Motor neuron (in vitro differentiated cells): ENCODE data around the gene KRT7. TPM values are rescaled to one million over a fixed set of nuclear protein-coding genes. Genes with fewer than 3 reads are reported as not detected.

ENCODE experiments used
- ATAC-seq, 8 experiments: fragments of 200-7000 bp; cut with Tn5 transposase; replicated peaks in 6 of 8; 2 replicates each; pipeline ENCODE4 v1.8.0; 2021; ENCODE audit warnings: mild to moderate bottlenecking in 8 of 8, moderate library complexity in 8 of 8
- H3K27ac ChIP-seq, 2 donors: fragments of 250-450 bp; sonication (Bioruptor Pico); 2 replicates each; pipeline ENCODE4 v1.9.0; 2021; ENCODE audit warnings: antibody characterized with exemption in 2 of 2, mild to moderate bottlenecking in 2 of 2, moderate library complexity in 1 of 2
- H3K4me1 ChIP-seq, 2 donors: fragments of 250-450 bp; sonication (Bioruptor Pico); replicated peaks in 1 of 2; 2 replicates each; pipeline ENCODE4 v1.6.1; 2021; ENCODE audit warnings: antibody characterized with exemption in 2 of 2, mild to moderate bottlenecking in 2 of 2, moderate library complexity in 1 of 2
- H3K4me3 ChIP-seq, 5 donors: fragments of 250-450 bp; sonication (Bioruptor Pico); 2 replicates each; pipeline ENCODE4 v1.9.0; 2021; ENCODE audit warnings: antibody characterized with exemption in 5 of 5, mild to moderate bottlenecking in 5 of 5, moderate library complexity in 4 of 5
- WGBS, 10 experiments: fragments of 450-650 bp; shearing (Covaris generic); methylation state at CpG; one replicate each; pipeline ENCODE4 v1.0.0; 2022; 5-methylcytosine and 5-hydroxymethylcytosine counted together
- in situ Hi-C, 9 experiments: fragments of 400-800 bp; cut with MboI; loops; one replicate each; pipeline ENCODE4 v1.15.0; 2021; ENCODE audit warnings: low sequenced_read_pairs in 9 of 9, low pct_unique_long_range_greater_than_20kb in 2 of 9; ENCODE audit not compliant: unreplicated experiment in 9 of 9
- total RNA-seq, 8 experiments: library from RNA; unstranded; fragments of 300-600 nt; gene quantifications; 2 replicates each; pipeline versions ENCODE4 v1.2.3 to v1.2.4, GENCODE V29; 2022

KRT7 gene
- total RNA-seq, 8 experiments from 2014 or later = 0.78 to 5.8 (median 2.4) TPM; not detected in 2

DNA sequence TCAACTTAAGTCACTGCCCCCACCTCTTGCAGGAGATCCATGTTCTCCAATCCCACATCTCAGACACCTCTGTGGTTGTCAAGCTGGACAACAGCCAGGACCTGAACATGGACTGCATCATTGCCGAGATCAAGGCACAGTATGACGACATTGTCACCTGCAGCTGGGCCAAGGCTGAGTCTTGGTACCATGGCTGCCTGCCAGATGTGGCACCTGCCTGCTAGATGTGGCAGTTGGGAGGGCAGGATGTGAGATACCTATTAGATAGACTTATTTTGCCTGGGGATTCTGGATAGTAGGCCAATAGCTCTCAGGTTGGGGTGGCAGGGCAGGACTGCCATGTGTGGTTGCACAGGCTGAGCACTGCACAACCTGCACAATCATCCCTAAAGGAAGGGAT lies 33.5 kb downstream of the KRT7 start:
- no peak for ATAC-seq
- no peaks in the 10 kb centered on the region for H3K4me1 ChIP-seq
- no peak overlapping the region for H3K27ac ChIP-seq
- H3K4me3 ChIP-seq = no peak overlapping the region
- 83 to 100% methylated on average over 1 to 2 of the region's 2 CpGs; no CpG with 5 or more reads in 8 of the 10 experiments for WGBS, 10 experiments
- in situ Hi-C loops = no loop called here

GRCh38 chr12:52267266-52267665 lies 34.2 kb downstream of the KRT7 start:
- Histone ChIP-seq H3K4me3 (no peak overlapping the region), H3K4me1 (no peaks in the 10 kb centered on the region), H3K27ac (no peak overlapping the region)
- WGBS, 10 experiments = 0 to 100% (median 83%) methylated on average over 1 to 2 of the region's 3 CpGs; no CpG with 5 or more reads in 5 of the 10 experiments
- in situ Hi-C loops = no loop called here
- no peak for ATAC-seq

DNA sequence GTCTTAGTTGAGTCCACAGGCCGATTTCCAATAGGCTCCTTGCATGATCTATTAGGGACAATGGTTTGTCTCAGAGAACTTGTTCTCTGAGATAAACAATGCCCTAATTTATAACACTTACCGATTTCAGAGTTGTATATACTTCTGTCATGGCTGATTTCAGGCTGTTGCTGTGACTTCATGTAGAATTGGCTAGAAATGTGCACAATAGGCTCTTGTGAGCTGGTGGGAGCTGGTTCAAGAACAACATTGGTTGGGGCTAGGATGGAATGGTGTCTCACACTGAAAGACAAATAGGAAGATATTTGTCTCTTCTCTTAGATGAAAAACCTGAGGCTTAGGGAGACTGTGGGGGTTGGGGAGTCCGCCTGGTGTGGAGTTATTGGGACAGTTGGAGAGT lies 34.7 kb downstream of the KRT7 start:
- H3K4me3 ChIP-seq = no peak overlapping the region
- no peak overlapping the region for H3K27ac ChIP-seq
- ATAC-seq = no peak
- 28 to 83% (median 45%) methylated on average over 2 to 3 of the region's 3 CpGs; no CpG with 5 or more reads in 3 of the 10 experiments for WGBS, 10 experiments
- in situ Hi-C loops = no loop called here
- H3K4me1 ChIP-seq = no peaks in the 10 kb centered on the region

DNA sequence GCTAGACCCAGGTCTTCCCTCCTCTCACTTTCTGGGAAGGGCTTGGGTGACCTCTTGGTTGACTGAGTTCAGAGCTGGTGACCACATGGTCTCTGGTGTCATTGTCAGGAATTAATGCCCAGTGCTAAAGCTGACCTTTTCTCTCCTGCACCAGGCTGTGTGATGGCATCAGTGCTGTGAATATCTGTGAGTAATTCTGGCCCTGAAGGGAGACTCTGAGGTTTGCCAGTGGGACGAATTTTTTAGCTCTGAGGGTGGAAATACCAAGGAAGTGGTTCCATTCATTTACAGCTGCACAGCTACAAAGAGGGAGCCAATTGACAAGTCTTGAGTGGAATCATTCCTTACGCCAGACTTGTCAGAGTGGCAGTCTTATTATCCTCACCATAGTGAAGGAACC lies 35.2 kb downstream of the KRT7 start:
- Histone ChIP-seq H3K4me1 (no peaks in the 10 kb centered on the region), H3K27ac (no peak overlapping the region), H3K4me3 (no peak overlapping the region)
- ATAC-seq = no peak
- in situ Hi-C loops = no loop called here
- 38 to 81% (median 59%) methylated on average over 2 of the region's 2 CpGs; no CpG with 5 or more reads in 6 of the 10 experiments for WGBS, 10 experiments

DNA sequence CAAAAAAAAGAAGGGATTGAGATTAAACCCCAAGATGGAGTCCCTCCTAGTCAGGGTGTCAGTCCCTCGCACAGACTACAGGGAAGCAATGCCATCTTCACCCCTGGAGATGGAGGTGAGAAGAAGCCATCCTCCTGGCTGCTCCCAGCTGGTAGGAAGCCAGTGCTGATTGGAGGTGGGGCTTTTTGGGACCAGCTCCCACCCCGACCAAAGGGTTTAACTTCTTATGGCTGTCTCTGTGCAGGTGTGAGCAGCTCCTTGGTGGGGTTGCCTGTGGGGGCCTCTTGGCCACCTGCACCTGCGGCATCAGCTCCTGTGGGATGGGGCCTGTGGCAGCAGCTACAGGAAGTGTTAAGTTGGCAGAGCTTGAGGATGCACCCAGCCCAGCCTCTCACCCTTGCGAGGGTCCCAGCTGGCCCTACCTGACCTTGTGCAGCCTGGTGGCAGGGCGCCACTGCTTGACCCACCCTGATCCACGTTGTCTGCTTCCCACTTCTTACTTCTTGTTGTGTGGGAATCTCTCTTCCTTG lies 37.6 kb downstream of the KRT7 start:
- WGBS, 10 experiments = 0 to 80% (median 60%) methylated on average over 1 to 5 of the region's 6 CpGs; no CpG with 5 or more reads in 5 of the 10 experiments
- H3K27ac ChIP-seq = no peak overlapping the region
- no peak for ATAC-seq
- no peaks in the 10 kb centered on the region for H3K4me1 ChIP-seq
- no peak overlapping the region for H3K4me3 ChIP-seq
- in situ Hi-C loops = no loop called here

DNA sequence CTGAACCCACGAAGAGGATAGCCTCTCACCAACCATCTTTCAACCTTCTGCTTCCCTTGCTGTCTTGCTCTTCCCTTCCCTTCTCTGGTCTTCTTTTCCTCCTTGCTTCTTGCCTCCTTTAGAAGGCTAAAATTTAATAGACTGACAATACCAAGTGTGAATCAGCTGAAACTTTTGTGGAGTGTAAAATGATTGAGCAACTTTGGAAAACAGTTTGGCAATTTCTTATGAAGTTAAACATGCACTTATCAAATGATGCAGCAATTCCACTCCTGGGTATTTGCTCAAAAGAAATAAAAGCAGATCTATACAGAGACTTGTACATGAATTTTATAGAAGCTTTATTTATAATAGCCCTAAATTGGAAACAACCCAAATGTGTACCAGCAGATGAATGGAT lies 38.1 kb downstream of the KRT7 start:
- H3K4me3 ChIP-seq = no peak overlapping the region

DNA sequence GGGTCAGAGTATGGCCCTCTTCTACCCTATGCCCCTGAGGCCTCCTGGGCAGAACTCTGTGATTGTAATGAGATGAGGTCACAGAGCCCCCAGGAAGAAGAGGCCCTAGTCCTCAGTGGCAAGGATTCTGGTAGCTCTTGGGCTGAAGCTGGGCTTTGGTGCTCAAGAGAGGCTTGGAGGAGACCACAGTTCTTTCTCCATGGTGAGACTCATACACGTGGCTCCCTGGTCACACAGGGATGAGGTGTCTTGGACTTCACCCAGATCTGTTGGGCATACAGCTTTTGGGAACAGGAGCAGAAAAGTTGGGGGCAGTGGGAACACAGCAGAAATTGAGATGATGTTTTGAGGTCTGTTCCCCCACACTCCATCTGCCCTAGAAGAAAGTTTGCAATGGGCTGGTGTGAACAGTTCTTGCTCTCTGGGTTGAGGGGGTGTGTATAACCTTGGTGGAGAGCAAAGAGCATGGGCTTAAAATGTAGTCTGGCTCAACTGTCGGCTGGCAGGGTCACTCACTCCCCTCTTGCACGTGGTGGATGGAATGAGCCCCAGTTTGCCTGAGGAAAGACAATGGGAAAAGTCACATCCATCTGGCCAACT lies 41.6 kb downstream of the KRT7 start, which contains the start of gene KRT86:
TSS of gene KRT86 (plus strand) at position 125 of the 600 bp plus-strand sequence. CDS start 27,272 bp downstream, outside the sequence.
- H3K4me1 ChIP-seq = peaks cover 3% of the 10 kb centered on the region in 2 donors
- ATAC-seq = no peak
- no peak within 1 kb of the TSS for H3K27ac ChIP-seq
- in situ Hi-C loops = no loop called here
- H3K4me3 ChIP-seq = no peak within 1 kb of the TSS
- 18 to 80% (median 25%) methylated on average over 1 to 2 of the region's 3 CpGs; no CpG with 5 or more reads in 6 of the 10 experiments for WGBS, 10 experiments

More for the DNA sequence above, 38.1 kb downstream of the KRT7 start:
- Histone ChIP-seq H3K27ac (no peak overlapping the region), H3K4me1 (no peaks in the 10 kb centered on the region)
- no peak for ATAC-seq
- WGBS, 10 experiments = 0 to 80% (median 51%) methylated on average over 1 of the region's 1 CpG; no CpG with 5 or more reads in 6 of the 10 experiments
- in situ Hi-C loops = no loop called here

- in situ Hi-C loops = no loop called here
- WGBS, 10 experiments = 40 to 100% (median 83%) methylated on average over 1 to 2 of the region's 3 CpGs; no CpG with 5 or more reads in 6 of the 10 experiments
- ATAC-seq = no peak
Observed at GRCh38 chr12:52275686-52276085, 42.6 kb downstream of the KRT7 start.

DNA sequence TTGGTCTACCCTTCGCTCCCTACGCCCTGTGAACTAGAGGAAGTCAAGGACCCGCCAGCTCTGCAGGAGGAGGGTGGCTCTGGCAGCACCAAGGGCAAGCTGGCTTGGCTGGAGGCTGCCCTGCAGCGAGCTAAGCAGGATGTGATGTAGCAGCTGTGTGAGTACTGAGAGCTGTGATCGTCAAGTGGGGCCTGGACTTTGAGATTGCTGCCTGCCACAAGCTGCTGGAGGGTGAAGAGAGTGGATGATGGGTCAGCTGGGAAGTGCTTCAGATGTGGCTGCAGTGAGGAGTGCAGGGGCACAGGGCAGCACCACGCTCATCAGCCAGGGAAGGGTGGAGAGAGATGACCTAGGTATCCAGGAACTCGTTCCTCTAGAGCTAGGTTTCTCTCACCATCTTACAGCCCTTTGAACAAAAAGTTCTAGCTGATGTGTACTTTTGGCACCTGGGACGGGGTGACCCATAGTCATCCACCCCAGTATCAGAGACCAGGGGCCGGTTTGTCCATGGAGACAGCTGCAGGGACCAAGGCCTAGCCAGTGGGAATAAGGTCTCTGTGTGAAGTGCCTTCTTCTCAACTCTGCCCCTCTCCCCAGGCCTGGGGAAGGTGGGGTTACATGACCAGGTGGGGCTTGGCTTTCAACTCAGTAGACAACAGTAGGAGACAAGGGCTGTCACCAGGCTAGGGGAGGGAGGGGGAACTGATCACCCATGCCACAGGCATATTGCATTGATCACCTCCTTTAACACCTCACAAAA lies 44.6 kb downstream of the KRT7 start:
- WGBS, 10 experiments = 86 to 100% (median 88%) methylated on average over 1 to 4 of the region's 9 CpGs; no CpG with 5 or more reads in 6 of the 10 experiments
- in situ Hi-C loops = no loop called here
- no peak for ATAC-seq

More at GRCh38 chr12:52275686-52276085, 42.6 kb downstream of the KRT7 start:
- Histone ChIP-seq H3K4me1 (peaks cover 11 to 13% of the 10 kb centered on the region in 2 donors), H3K4me3 (no peak overlapping the region), H3K27ac (no peak overlapping the region)

GRCh38 chr12:52278575-52279421 lies 45.8 kb downstream of the KRT7 start:
- Histone ChIP-seq H3K4me1 (peaks cover 11 to 17% of the 10 kb centered on the region in 2 donors), H3K27ac (no peak overlapping the region), H3K4me3 (peak overlapping the region; percentile 10 to 27 (median 17))
- WGBS, 10 experiments = 0 to 86% (median 20%) methylated on average over 1 to 14 of the region's 32 CpGs; no CpG with 5 or more reads in 3 of the 10 experiments
- ATAC-seq = peak; percentile 61 to 98 (median 96)
- in situ Hi-C loops = no loop called here

More for the DNA sequence above, 44.6 kb downstream of the KRT7 start:
- Histone ChIP-seq H3K4me3 (no peak overlapping the region), H3K27ac (no peak overlapping the region), H3K4me1 (peaks cover 11 to 17% of the 10 kb centered on the region in 2 donors)

DNA sequence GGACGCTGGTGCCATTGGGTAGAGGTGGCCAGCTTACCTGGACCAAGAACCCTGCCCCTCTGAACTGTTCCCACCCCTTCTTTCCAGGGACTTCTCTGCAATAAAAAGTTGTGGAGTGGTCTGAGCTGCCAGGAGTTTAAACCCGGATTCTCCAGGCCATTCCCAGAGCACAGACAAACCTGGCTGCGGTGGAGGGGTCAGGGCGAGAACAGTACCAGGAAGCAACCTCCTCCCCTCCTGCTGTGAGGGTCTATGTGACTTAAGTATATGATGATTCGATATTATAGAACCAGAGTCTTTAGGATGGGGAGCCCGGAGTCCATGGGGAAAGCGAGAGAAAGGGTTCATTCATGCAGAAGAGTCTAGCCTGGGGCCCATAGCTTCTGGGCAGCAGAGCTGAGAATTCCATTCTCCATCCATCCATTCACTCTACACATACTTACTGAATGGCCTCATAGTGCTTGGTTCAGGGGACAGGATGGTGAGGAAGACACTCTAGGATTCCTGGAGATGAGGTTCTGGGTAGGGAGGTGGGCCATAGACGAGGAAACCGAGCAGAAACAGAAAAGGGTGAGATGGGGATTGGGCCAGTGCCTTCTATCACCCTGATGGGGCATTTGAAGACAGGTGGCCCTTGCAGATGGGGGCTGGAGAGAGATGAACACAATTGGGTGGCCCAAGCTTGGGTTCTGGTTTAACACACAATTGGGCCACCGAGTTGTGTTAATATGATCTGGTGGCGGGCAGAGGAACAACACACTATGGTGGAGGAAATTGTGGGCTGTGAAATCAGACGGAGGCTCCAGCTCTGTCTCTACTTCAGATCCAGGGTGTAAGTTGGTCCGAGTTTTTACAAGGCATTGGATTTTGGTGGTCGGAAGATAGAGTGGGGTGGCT lies 46.6 kb downstream of the KRT7 start:
- no peak overlapping the region for H3K4me3 ChIP-seq
- WGBS, 10 experiments = 60 to 100% (median 90%) methylated on average over 1 to 8 of the region's 14 CpGs; no CpG with 5 or more reads in 1 of the 10 experiments
- H3K27ac ChIP-seq = peak overlapping the region in 1 of 2 donors; percentile 32
- ATAC-seq = peak in 2 of 8 experiments; percentile 11 to 22
- peaks cover 11 to 17% of the 10 kb centered on the region in 2 donors for H3K4me1 ChIP-seq
- in situ Hi-C loops = no loop called here
